Brain microvascular endothelial cell (primary cell): ENCODE measurements around the gene HLCS.
"Not testable (repeated sequence)": the region's sequence is repeated elsewhere in the genome, so short reads cannot be mapped to it uniquely, and the experiment has no call there.

ENCODE experiments used
- DNase-seq: peaks from one replicate; pipeline ENCODE4 v3.0.0-alpha.2; 2020
- H3K27ac ChIP-seq: fragments of 250-450 bp; sonication (Bioruptor Pico); 2 replicates; pipeline ENCODE4 v1.5.1; 2020; ENCODE audit warnings: mild to moderate bottlenecking, moderate library complexity
- H3K27me3 ChIP-seq: fragments of 250-450 bp; sonication (Bioruptor Pico); replicated peaks from 2 replicates; pipeline ENCODE4 v1.5.1; 2020; ENCODE audit warnings: mild to moderate bottlenecking
- H3K36me3 ChIP-seq: fragments of 250-450 bp; sonication (Bioruptor Pico); replicated peaks from 2 replicates; pipeline ENCODE4 v1.5.1; 2020; ENCODE audit warnings: mild to moderate bottlenecking
- H3K4me3 ChIP-seq: 2 replicates; pipeline ENCODE4 v1.5.1; 2011; ENCODE audit warnings: low read depth, mild to moderate bottlenecking, control low read depth, low read length, moderate library complexity
- in situ Hi-C: cut with HindIII; loops from 2 replicates; pipeline ENCODE4 v1.10.0; 2017; ENCODE audit warnings: low sequenced_read_pairs, low pct_ligation_motif_present
- TF ChIP-seq, protein P1 (sequence below): IDR thresholded peaks from 2 replicates; pipeline ENCODE4 v1.5.1; 2011; ENCODE audit warnings: low read depth, mild to moderate bottlenecking, moderate library complexity, low read length, control low read depth, inconsistent platforms; ENCODE audit errors: missing control alignments

The HLCS gene

GRCh38 chr21:36966066-36966820, at the start of gene HLCS:
Gene HLCS (minus strand): TSS chr21:36966669. CDS start chr21:36966638, 31 bp downstream.
- H3K27me3 ChIP-seq, result no peaks in the 10 kb centered on the region
- DNase-seq, result peak; percentile 11
- in situ Hi-C loops, result no loop called here
- peak within 1 kb of the TSS; percentile 69 for H3K27ac ChIP-seq
- TF ChIP-seq, protein P1, sequence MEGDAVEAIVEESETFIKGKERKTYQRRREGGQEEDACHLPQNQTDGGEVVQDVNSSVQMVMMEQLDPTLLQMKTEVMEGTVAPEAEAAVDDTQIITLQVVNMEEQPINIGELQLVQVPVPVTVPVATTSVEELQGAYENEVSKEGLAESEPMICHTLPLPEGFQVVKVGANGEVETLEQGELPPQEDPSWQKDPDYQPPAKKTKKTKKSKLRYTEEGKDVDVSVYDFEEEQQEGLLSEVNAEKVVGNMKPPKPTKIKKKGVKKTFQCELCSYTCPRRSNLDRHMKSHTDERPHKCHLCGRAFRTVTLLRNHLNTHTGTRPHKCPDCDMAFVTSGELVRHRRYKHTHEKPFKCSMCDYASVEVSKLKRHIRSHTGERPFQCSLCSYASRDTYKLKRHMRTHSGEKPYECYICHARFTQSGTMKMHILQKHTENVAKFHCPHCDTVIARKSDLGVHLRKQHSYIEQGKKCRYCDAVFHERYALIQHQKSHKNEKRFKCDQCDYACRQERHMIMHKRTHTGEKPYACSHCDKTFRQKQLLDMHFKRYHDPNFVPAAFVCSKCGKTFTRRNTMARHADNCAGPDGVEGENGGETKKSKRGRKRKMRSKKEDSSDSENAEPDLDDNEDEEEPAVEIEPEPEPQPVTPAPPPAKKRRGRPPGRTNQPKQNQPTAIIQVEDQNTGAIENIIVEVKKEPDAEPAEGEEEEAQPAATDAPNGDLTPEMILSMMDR, result no peak
- H3K4me3 ChIP-seq, result peak within 1 kb of the TSS; percentile 67
- no peaks in the 10 kb centered on the region for H3K36me3 ChIP-seq

DNA sequence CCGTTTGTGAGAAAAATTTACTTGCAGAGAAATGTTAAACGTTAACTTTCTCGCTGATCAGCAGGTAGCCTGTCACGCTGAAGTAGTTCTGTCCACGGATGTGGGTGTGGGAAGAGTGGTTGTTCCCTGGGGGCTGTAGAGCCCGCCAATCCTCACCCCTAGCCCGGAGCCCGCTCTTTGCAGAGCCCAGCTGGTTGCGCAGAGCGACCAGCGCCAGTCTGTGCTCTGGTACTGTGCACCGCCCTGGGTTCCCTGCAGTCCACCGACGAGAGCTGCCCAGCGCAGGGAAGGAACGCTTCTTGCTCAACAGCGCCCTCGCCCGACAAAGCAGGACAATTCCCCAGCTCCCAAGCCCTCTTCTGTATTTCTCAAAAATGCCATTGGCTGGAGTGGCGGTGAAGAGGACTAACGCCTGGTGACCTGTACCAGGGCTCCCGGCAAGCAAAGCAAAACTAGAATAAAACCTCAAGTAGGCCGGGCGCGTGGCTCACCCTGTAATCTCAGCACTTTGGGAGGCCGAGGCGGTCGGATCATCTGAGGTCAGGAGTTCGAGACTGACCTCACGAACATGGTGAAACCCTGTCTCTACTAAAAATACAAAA, 43.4 kb upstream of the HLCS start:
- Histone ChIP-seq H3K27ac (no peak overlapping the region), H3K36me3 (no peaks in the 10 kb centered on the region), H3K27me3 (no peaks in the 10 kb centered on the region), H3K4me3 (peak overlapping the region; percentile 43)
- peak; percentile 72 for DNase-seq
- TF ChIP-seq, protein P1, result peak; percentile 92
- in situ Hi-C loops, result no loop called here

GRCh38 chr21:37008724-37009123, 42.3 kb upstream of the HLCS start:
- Histone ChIP-seq H3K36me3 (no peaks in the 10 kb centered on the region), H3K4me3 (no peak overlapping the region), H3K27me3 (no peaks in the 10 kb centered on the region), H3K27ac (no peak overlapping the region)
- in situ Hi-C loops, result no loop called here
- TF ChIP-seq, protein P1, result no peak
- DNase-seq, result no peak

GRCh38 chr21:37006486-37007291, 40.2 kb upstream of the HLCS start, which contains the start of gene RIPPLY3:
Gene RIPPLY3 (plus strand): TSS chr21:37006702. CDS start chr21:37006773, 71 bp downstream.
- Histone ChIP-seq H3K4me3 (peak within 1 kb of the TSS; percentile 45), H3K27me3 (no peaks in the 10 kb centered on the region), H3K36me3 (no peaks in the 10 kb centered on the region), H3K27ac (no peak within 1 kb of the TSS)
- TF ChIP-seq, protein P1, result no peak
- in situ Hi-C loops, result no loop called here
- no peak for DNase-seq

DNA sequence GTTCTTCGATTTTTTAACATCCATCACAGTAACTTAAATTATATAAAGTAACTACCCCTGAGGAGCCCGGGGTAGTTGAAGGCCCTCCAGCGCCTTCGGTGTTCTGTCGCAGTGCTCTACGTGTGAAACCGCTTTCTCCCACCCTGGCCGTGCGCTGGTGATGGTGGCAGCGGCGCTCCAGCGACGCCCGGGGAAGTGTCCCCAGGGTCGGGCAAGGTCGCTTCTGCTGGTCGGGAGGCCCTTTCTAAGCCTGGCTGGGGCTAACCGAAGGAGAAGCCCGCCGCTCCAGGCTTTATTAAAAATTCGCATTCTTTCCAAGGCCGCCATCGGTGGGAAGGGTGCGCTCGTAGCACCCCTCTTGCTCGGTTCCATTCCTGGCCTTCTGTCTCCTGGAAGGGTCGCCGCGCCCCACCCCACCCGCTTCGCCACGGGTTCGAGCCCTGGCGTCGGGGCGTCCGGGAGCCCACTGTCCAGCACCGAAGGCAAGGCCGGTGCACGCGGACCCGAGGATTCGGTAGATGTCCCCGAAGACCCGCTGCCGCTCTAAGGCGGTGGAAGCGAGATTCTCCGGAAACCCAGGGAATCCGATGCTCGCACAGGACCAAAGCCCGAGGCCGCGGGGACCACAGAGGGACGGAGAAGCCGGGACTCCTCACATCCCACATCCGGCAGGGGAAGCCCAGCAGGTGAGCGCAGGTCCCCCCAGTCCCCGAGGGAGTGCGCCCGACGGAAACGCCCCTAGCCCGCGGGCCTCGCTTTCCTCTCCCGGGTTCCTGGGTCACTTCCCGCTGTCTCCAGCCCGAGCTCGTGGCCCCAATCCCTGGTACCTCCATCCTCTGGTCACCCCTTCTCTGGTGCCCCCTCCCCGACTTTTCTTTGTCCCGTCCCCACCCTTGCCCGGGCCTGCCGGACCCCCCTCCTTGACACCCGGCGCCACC, 39.3 kb upstream of the HLCS start:
- Histone ChIP-seq H3K36me3 (no peaks in the 10 kb centered on the region), H3K27ac (no peak overlapping the region), H3K4me3 (peak overlapping the region; percentile 45), H3K27me3 (no peaks in the 10 kb centered on the region)
- TF ChIP-seq, protein P1, result no peak
- in situ Hi-C loops, result no loop called here
- DNase-seq, result no peak

- H3K27ac ChIP-seq, H3K4me3 ChIP-seq, H3K27me3 ChIP-seq, DNase-seq, H3K36me3 ChIP-seq, in situ Hi-C loops: not testable (repeated sequence)
Observed at GRCh38 chr21:37003917-37004316, 37.4 kb upstream of the HLCS start.

DNA sequence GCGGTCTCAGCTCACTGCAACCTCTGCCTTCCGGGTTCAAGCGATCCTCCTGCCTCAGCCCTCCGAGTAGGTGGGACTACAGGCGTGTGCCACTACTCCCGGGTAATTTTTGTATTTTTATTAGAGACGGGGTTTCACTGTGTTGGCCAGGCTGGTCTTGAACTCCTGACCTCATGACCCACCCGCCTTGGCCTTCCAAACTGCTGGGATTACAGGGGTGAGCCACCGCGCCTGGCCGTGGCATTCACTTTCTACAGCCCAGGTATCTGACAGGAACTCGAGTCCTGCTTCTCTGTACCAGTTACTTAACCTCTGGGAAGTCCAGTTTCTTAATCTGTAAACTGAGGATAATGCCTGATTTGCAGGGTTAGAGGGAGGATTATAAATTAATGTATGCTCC, 36.4 kb upstream of the HLCS start:
- H3K27me3 ChIP-seq, H3K27ac ChIP-seq, H3K4me3 ChIP-seq, H3K36me3 ChIP-seq, in situ Hi-C loops, DNase-seq: not testable (repeated sequence)
